Parathyroid adenoma (tissue), 2 donors: ENCODE measurements around the gene SEPTIN8.

Experiments used
- H2AFZ ChIP-seq: fragments of 300-600 bp; sonication (generic); one replicate; pipeline ENCODE4 v1.7.0; 2017; ENCODE audit warnings: antibody characterized with exemption, mild to moderate bottlenecking
- H3K27ac ChIP-seq: fragments of 300-600 bp; sonication (generic); one replicate; pipeline ENCODE4 v1.7.0; 2017
- H3K27me3 ChIP-seq: fragments of 300-600 bp; sonication (generic); one replicate; pipeline ENCODE4 v1.7.0; 2017; ENCODE audit warnings: low read length; ENCODE audit not compliant: control insufficient read depth, insufficient read depth
- H3K36me3 ChIP-seq: fragments of 300-600 bp; sonication (generic); one replicate; pipeline ENCODE4 v1.7.0; 2017; ENCODE audit warnings: low read length; ENCODE audit not compliant: control insufficient read depth, insufficient read depth
- H3K4me1 ChIP-seq: fragments of 300-600 bp; sonication (generic); one replicate; pipeline ENCODE4 v1.7.0; 2017; ENCODE audit warnings: control low read depth
- H3K4me2 ChIP-seq: fragments of 300-600 bp; sonication (generic); one replicate; pipeline ENCODE4 v1.7.0; 2017; ENCODE audit warnings: low read length
- H3K4me3 ChIP-seq: fragments of 300-600 bp; sonication (generic); one replicate; pipeline ENCODE4 v1.7.0; 2017; ENCODE audit warnings: low read depth, low read length
- H3K79me2 ChIP-seq: fragments of 300-600 bp; sonication (generic); one replicate; pipeline ENCODE4 v1.7.0; 2017; ENCODE audit warnings: control low read depth
- H3K9ac ChIP-seq: fragments of 300-600 bp; sonication (generic); one replicate; pipeline ENCODE4 v1.7.0; 2017; ENCODE audit warnings: mild to moderate bottlenecking
- H3K9me3 ChIP-seq: fragments of 300-600 bp; sonication (generic); one replicate; pipeline ENCODE4 v1.7.0; 2017; ENCODE audit warnings: low read length; ENCODE audit not compliant: control insufficient read depth
- CTCF ChIP-seq: fragments of 300-600 bp; sonication (generic); IDR thresholded peaks from one replicate; pipeline ENCODE4 v1.7.0; 2017; ENCODE audit warnings: antibody characterized with exemption, mild to moderate bottlenecking
- donor health status: primary hyperparathyroidism.

The SEPTIN8 gene

GRCh38 chr5:132746592-132746953, 30.5 kb downstream of the SEPTIN8 start:
- Histone ChIP-seq H2AFZ (peak overlapping the region; percentile 97), H3K27me3 (no peaks in the 10 kb centered on the region), H3K9ac (no peak overlapping the region), H3K9me3 (no peaks in the 10 kb centered on the region), H3K4me2 (no peak overlapping the region), H3K27ac (no peak overlapping the region), H3K4me1 (no peaks in the 10 kb centered on the region), H3K36me3 (no peaks in the 10 kb centered on the region), H3K79me2 (no peaks in the 10 kb centered on the region), H3K4me3 (peak overlapping the region; percentile 55)
- no peak for TF ChIP-seq CTCF

GRCh38 chr5:132744659-132745058, 32.4 kb downstream of the SEPTIN8 start:
- Histone ChIP-seq H2AFZ (no peak overlapping the region), H3K79me2 (no peaks in the 10 kb centered on the region), H3K27me3 (no peaks in the 10 kb centered on the region), H3K4me3 (no peak overlapping the region), H3K4me1 (no peaks in the 10 kb centered on the region), H3K36me3 (no peaks in the 10 kb centered on the region), H3K9me3 (no peaks in the 10 kb centered on the region), H3K27ac (no peak overlapping the region), H3K9ac (no peak overlapping the region), H3K4me2 (no peak overlapping the region)
- no peak for TF ChIP-seq CTCF

- H3K9ac ChIP-seq = no peak overlapping the region
- H2AFZ ChIP-seq = no peak overlapping the region
- no peaks in the 10 kb centered on the region for H3K27me3 ChIP-seq
- H3K36me3 ChIP-seq = no peaks in the 10 kb centered on the region
- no peaks in the 10 kb centered on the region for H3K4me1 ChIP-seq
- no peaks in the 10 kb centered on the region for H3K9me3 ChIP-seq
- no peak overlapping the region for H3K4me3 ChIP-seq
- H3K27ac ChIP-seq = no peak overlapping the region
- H3K4me2 ChIP-seq = no peak overlapping the region
- no peak for TF ChIP-seq CTCF
- H3K79me2 ChIP-seq = no peaks in the 10 kb centered on the region
These were observed 34.4 kb downstream of the SEPTIN8 start for GRCh38 chr5:132742626-132743025.

- H3K27ac ChIP-seq = no peak overlapping the region
- H3K9ac ChIP-seq = no peak overlapping the region
- no peak overlapping the region for H2AFZ ChIP-seq
- no peaks in the 10 kb centered on the region for H3K4me1 ChIP-seq
- H3K4me2 ChIP-seq = no peak overlapping the region
- no peaks in the 10 kb centered on the region for H3K36me3 ChIP-seq
- H3K79me2 ChIP-seq = no peaks in the 10 kb centered on the region
- no peak overlapping the region for H3K4me3 ChIP-seq
- TF ChIP-seq CTCF = no peak
- H3K9me3 ChIP-seq = no peaks in the 10 kb centered on the region
- H3K27me3 ChIP-seq = no peaks in the 10 kb centered on the region
These were observed 34.9 kb downstream of the SEPTIN8 start for GRCh38 chr5:132742158-132742557.

GRCh38 chr5:132739232-132739631, 37.8 kb downstream of the SEPTIN8 start:
- TF ChIP-seq CTCF = no peak
- Histone ChIP-seq H3K4me2 (no peak overlapping the region), H3K79me2 (peaks cover 7% of the 10 kb centered on the region), H3K27me3 (no peaks in the 10 kb centered on the region), H3K9ac (no peak overlapping the region), H3K4me1 (no peaks in the 10 kb centered on the region), H3K36me3 (no peaks in the 10 kb centered on the region), H3K4me3 (no peak overlapping the region), H2AFZ (no peak overlapping the region), H3K9me3 (no peaks in the 10 kb centered on the region), H3K27ac (no peak overlapping the region)
